ENCODE results near the gene CYCS.

- no peak for TF ChIP-seq EZH2 (IDR thresholded peaks at IDR 0.05; ENCODE audit: low read depth, low read length, severe bottlenecking)
- TF ChIP-seq CTCF (IDR thresholded peaks at IDR 0.05; ENCODE audit: control extremely low read depth in 1 of 3, insufficient read depth in 1 of 3, low read depth in 1 of 3, low read length in 3 of 3) = no peak
- peak; percentile 98 to 99 for TF ChIP-seq POLR2A (IDR thresholded peaks at IDR 0.05; ENCODE audit: control extremely low read depth in 1 of 2, low read depth in 2 of 2, low read length in 2 of 2)
- peak; percentile 60; the same call in 1 of the 2 replicates for TF ChIP-seq CEBPB (IDR thresholded peaks at IDR 0.05; ENCODE audit: low read depth, low read length)
- peak; percentile 73; the same call in 1 of the 2 replicates for TF ChIP-seq SP1 (IDR thresholded peaks at IDR 0.05; ENCODE audit: low read depth, low read length)
- TF ChIP-seq GTF2F1 (IDR thresholded peaks at IDR 0.05; ENCODE audit: borderline replicate concordance, low read depth, low read length) = peak; percentile 92
- peak; percentile 97 for TF ChIP-seq MAX (IDR thresholded peaks at IDR 0.05)
- peak in 1 of 2 experiments; percentile 91; a peak in 2 of 4 replicates for TF ChIP-seq SIN3A (conservative IDR thresholded peaks at IDR 0.05 in 1 of 2, IDR thresholded peaks at IDR 0.05 in 1 of 2; ENCODE audit: low read depth in 1 of 2, low read length in 2 of 2)
- TF ChIP-seq YY1 (IDR thresholded peaks at IDR 0.05; ENCODE audit: low read depth, low read length) = 0 out of 2 replicates have a peak, but pooled peaks have one; percentile 26
- TF ChIP-seq TAF1 (IDR thresholded peaks at IDR 0.05; ENCODE audit: low read depth, low read length) = peak; percentile 100
- no peak for TF ChIP-seq EP300 (IDR thresholded peaks at IDR 0.05; ENCODE audit: borderline replicate concordance in 1 of 2, low read depth in 2 of 2, low read length in 2 of 2)
- peak; percentile 99 for TF ChIP-seq ATF2 (IDR thresholded peaks at IDR 0.05; ENCODE audit: low read length)
Observed at GRCh38 chr7:25125137-25125946, at the start of gene CYCS.
